MV-4-11 (cell line): ENCODE results near the gene FSIP1.
A peak's percentile ranks its signal among the peaks of the same experiment; 100 is the strongest.

Experiments used
- DNase-seq: peaks from one replicate; lab custom pipeline; 2025; lab: John Stamatoyannopoulos, UW

FSIP1 gene

GRCh38 chr15:39618063-39618823 is 164.4 kb downstream of the FSIP1 start:
- no peak for DNase-seq

- no peak for DNase-seq
Measured at GRCh38 chr15:39616731-39617455, 165.7 kb downstream of the FSIP1 start.

- DNase-seq: peak; percentile 53
Measured at GRCh38 chr15:39613861-39614260, 168.8 kb downstream of the FSIP1 start.

GRCh38 chr15:39613271-39613670 is 169.4 kb downstream of the FSIP1 start:
- DNase-seq: no peak

GRCh38 chr15:39610665-39611064 is 172.0 kb downstream of the FSIP1 start:
- DNase-seq: no peak

- DNase-seq: no peak
Measured at GRCh38 chr15:39609166-39609916, 173.3 kb downstream of the FSIP1 start.

- DNase-seq: no peak
Measured at GRCh38 chr15:39608185-39609139, 174.2 kb downstream of the FSIP1 start.

- DNase-seq: no peak
Measured at GRCh38 chr15:39605146-39605545, 177.5 kb downstream of the FSIP1 start.

GRCh38 chr15:39602143-39602542 is 180.5 kb downstream of the FSIP1 start:
- no peak for DNase-seq

GRCh38 chr15:39599871-39600270 is 182.8 kb downstream of the FSIP1 start:
- no peak for DNase-seq

- no peak for DNase-seq
Measured at GRCh38 chr15:39598958-39599845, 183.4 kb downstream of the FSIP1 start.

- no peak for DNase-seq
Measured at GRCh38 chr15:39598186-39598850, 184.3 kb downstream of the FSIP1 start.

- DNase-seq: no peak
Measured at GRCh38 chr15:39597751-39598185, 184.9 kb downstream of the FSIP1 start.

- no peak for DNase-seq
Measured at GRCh38 chr15:39597336-39597735, 185.3 kb downstream of the FSIP1 start.

- no peak for DNase-seq
Measured at GRCh38 chr15:39596358-39597051, 186.1 kb downstream of the FSIP1 start.

- DNase-seq: no peak
Measured at GRCh38 chr15:39595338-39596221, 187.1 kb downstream of the FSIP1 start.

- DNase-seq: no peak
Measured at GRCh38 chr15:39594446-39595337, 187.9 kb downstream of the FSIP1 start.
